HepG2 (cell line): ENCODE data around the gene POLR3H. TPM values are rescaled to one million over a fixed set of nuclear protein-coding genes. Genes with fewer than 3 reads are reported as not detected.

Experiments used
- CC2D1A ChIP-seq: sonication (generic); formaldehyde crosslinking; IDR thresholded peaks from 2 replicates; pipeline ENCODE4 v1.8.1; 2023; ENCODE audit warnings: mild to moderate bottlenecking, missing genetic modification reagents
- CCAR2 ChIP-seq: fragments of 200-400 bp; formaldehyde crosslinking; optimal IDR thresholded peaks from 2 replicates; pipeline ENCODE3; 2018; ENCODE audit warnings: low read depth, mild to moderate bottlenecking, low read length, moderate library complexity
- ELF1 ChIP-seq: sonication (generic); formaldehyde crosslinking; IDR thresholded peaks from 2 replicates; pipeline ENCODE4 v1.4.0; 2020; ENCODE audit warnings: missing genetic modification reagents
- ERF ChIP-seq: IDR thresholded peaks from 2 replicates; pipeline ENCODE4 v1.6.1; 2018; ENCODE audit warnings: missing biosample characterization, missing genetic modification reagents
- EZH2 ChIP-seq: conservative IDR thresholded peaks from 2 replicates; pipeline ENCODE4 v1.6.1; 2012; ENCODE audit warnings: mild to moderate bottlenecking, low read depth, low read length, moderate library complexity
- MTERF4 ChIP-seq: sonication (generic); formaldehyde crosslinking; IDR thresholded peaks from 2 replicates; pipeline ENCODE4 v1.8.0; 2023; ENCODE audit warnings: mild to moderate bottlenecking, missing genetic modification reagents
- NBN ChIP-seq: fragments of 450-650 bp; conservative IDR thresholded peaks from 2 replicates; pipeline ENCODE4 v1.6.1; 2017
- NFIB ChIP-seq: sonication (generic); formaldehyde crosslinking; IDR thresholded peaks from 2 replicates; pipeline ENCODE4 v1.9.0; 2021; ENCODE audit warnings: missing genetic modification reagents, mild to moderate bottlenecking, borderline replicate concordance
- NFRKB ChIP-seq: fragments of 450-650 bp; IDR thresholded peaks from 2 replicates; pipeline ENCODE4 v1.6.1; 2017
- PCBP2 ChIP-seq: fragments of 200-400 bp; formaldehyde crosslinking; optimal IDR thresholded peaks from 2 replicates; pipeline ENCODE3; 2018; ENCODE audit warnings: low read length, low read depth; ENCODE audit not compliant: poor library complexity, severe bottlenecking
- PHB2 ChIP-seq: fragments of 450-650 bp; IDR thresholded peaks from 2 replicates; pipeline ENCODE4 v1.6.1; 2018; ENCODE audit not compliant: partially characterized antibody
- PRDM15 ChIP-seq: sonication (generic); formaldehyde crosslinking; IDR thresholded peaks from 2 replicates; pipeline ENCODE4 v1.4.0; 2020; ENCODE audit warnings: missing genetic modification reagents
- REL ChIP-seq: sonication (generic); formaldehyde crosslinking; conservative IDR thresholded peaks from 2 replicates; pipeline ENCODE4 v1.8.0; 2022; ENCODE audit warnings: mild to moderate bottlenecking, missing genetic modification reagents, moderate library complexity
- TFDP1 ChIP-seq: IDR thresholded peaks from 2 replicates; pipeline ENCODE4 v1.6.1; 2016; ENCODE audit warnings: missing compliant biosample characterization, missing genetic modification reagents, borderline replicate concordance
- ZBTB8A ChIP-seq: sonication (generic); formaldehyde crosslinking; IDR thresholded peaks from 2 replicates; pipeline ENCODE4 v1.4.0; 2020; ENCODE audit warnings: mild to moderate bottlenecking, low read depth, missing genetic modification reagents, borderline replicate concordance
- ZNF121 ChIP-seq: sonication (generic); formaldehyde crosslinking; IDR thresholded peaks from 2 replicates; pipeline ENCODE4 v1.5.0; 2020; ENCODE audit warnings: mild to moderate bottlenecking, missing genetic modification reagents
- ZNF383 ChIP-seq: sonication (generic); formaldehyde crosslinking; IDR thresholded peaks from 2 replicates; pipeline ENCODE4 v1.4.0; 2020; ENCODE audit warnings: missing genetic modification reagents, mild to moderate bottlenecking, borderline replicate concordance
- ZNF460 ChIP-seq: sonication (generic); formaldehyde crosslinking; IDR thresholded peaks from 2 replicates; pipeline ENCODE4 v1.5.1; 2020; ENCODE audit warnings: missing genetic modification reagents, mild to moderate bottlenecking, borderline replicate concordance
- polyA plus RNA-seq, 8 experiments: library from polyadenylated mRNA; depleted of rRNA in 3 of 8; stranded (reverse) in 7 of 8; unstranded in 1 of 8; fragments of >200 nt; fragmentation: Illumina TruSeq in 4 of 8; extraction: Trizol in 4 of 8; gene quantifications; 2 replicates each; pipeline versions ENCODE4 v1.2.1 to v1.2.3, GENCODE V29; 2011 to 2016; ENCODE audit warnings: low read depth in 4 of 8, missing spikeins in 1 of 8, mixed read lengths in 1 of 8; ENCODE audit not compliant: insufficient read depth in 1 of 8
- total RNA-seq, 5 experiments: library from RNA; depleted of rRNA; stranded (reverse); fragments of >200 nt; fragmentation: Illumina TruSeq; extraction: Trizol; gene quantifications; 2 replicates each; pipeline ENCODE4 v1.2.3, GENCODE V29; 2016; ENCODE audit warnings: low read depth in 1 of 5
- TF ChIP-seq, protein P1 (sequence below): sonication (generic); formaldehyde crosslinking; IDR thresholded peaks from 2 replicates; pipeline ENCODE4 v1.5.0; 2020; ENCODE audit warnings: mild to moderate bottlenecking, low read depth, missing genetic modification reagents, borderline replicate concordance
- TF ChIP-seq, protein P2 (sequence below): sonication (generic); formaldehyde crosslinking; IDR thresholded peaks from 2 replicates; pipeline ENCODE4 v1.5.1; 2020; ENCODE audit warnings: missing genetic modification reagents, mild to moderate bottlenecking, borderline replicate concordance
- TF ChIP-seq, protein P3 (sequence below): sonication (generic); formaldehyde crosslinking; IDR thresholded peaks from 2 replicates; pipeline ENCODE4 v1.8.0; 2022; ENCODE audit warnings: mild to moderate bottlenecking, missing genetic modification reagents, moderate library complexity

POLR3H gene
- total and polyA plus RNA-seq, 2 of the 13 experiments (the other 11 are each of a cell fraction or from before 2014, with no cell fraction given) = 10.3 to 28.6 TPM

DNA sequence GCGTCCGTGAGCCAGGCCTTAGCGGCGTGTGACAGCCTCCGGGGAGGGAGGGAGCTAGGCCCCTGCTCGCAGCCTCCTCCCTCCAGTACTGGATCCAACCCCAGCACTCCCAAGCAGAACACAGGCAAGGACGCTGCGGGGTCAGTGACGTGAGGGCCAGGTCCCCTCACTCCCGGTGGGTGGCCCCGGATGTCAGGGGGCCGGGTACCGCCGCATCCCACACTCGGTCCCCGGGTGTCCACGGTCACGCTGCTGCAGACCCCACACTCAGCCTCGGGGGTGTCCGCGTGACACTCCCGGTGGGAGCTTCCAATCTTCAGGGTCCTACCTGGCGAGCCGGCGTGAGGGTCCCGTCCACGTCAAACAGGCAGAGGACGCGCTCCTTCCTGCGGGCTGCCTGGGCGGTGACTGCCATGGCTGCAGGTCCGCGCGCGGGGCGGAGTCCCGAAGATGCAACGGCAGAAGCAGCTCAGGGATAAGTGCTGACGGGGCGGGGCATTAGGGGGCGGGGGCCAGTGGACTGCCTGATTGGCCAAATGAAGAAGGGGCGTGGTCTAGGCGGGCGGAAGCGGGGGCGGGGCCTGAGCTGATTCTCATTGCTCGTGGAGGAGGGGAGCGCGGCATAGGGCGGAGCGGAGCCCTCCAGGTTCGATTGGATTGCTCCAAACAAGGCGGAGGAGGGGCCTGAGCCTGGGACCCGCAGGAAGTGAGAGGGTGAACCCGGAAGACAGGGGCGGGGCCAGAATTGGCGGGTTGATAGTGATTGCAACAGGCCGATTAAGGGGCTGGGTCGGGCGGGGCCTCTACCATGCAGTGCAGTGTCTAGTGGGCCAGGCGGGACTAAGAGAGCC, 45.3 kb upstream of the POLR3H start, which contains the start of gene PMM1 (continued):
- peak; percentile 93 for TF ChIP-seq ELF1 (CRISPR knock-in tag)
- TF ChIP-seq CCAR2 = no peak
- peak; percentile 58 for TF ChIP-seq REL (CRISPR knock-in tag)
- TF ChIP-seq ZNF460 (CRISPR knock-in tag) = no peak
- no peak for TF ChIP-seq ZNF121 (CRISPR knock-in tag)
- TF ChIP-seq PCBP2 = no peak
- TF ChIP-seq TFDP1 (CRISPR knock-in tag) = peak; percentile 76; the same call in 1 of the 2 replicates
- TF ChIP-seq, protein P1, sequence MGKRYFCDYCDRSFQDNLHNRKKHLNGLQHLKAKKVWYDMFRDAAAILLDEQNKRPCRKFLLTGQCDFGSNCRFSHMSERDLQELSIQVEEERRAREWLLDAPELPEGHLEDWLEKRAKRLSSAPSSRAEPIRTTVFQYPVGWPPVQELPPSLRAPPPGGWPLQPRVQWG (CRISPR knock-in tag) = no peak
- no peak for TF ChIP-seq CC2D1A (CRISPR knock-in tag)
- TF ChIP-seq, protein P2, sequence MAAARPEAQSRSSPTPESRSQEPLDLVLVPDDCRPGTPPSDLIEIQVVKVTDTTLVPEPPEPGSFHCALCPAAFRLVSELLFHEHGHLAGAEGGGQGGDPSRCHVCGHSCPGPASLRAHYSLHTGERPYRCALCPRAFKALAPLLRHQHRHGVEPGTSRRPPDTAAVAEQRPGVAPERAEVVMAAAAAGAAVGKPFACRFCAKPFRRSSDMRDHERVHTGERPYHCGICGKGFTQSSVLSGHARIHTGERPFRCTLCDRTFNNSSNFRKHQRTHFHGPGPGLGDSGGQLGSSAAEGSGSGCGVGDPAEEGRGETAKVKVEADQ (CRISPR knock-in tag) = peak; percentile 51; the same call in 1 of the 2 replicates
- TF ChIP-seq ZBTB8A (CRISPR knock-in tag) = no peak
- no peak for TF ChIP-seq NBN
- TF ChIP-seq NFIB (CRISPR knock-in tag) = no peak
- TF ChIP-seq NFRKB = no peak
- no peak for TF ChIP-seq PHB2
- no peak for TF ChIP-seq ZNF383 (CRISPR knock-in tag)
- TF ChIP-seq ERF (CRISPR knock-in tag) = no peak
- TF ChIP-seq EZH2 = no peak
- no peak; the same call in 1 of the 2 replicates for TF ChIP-seq MTERF4
- TF ChIP-seq, protein P3, sequence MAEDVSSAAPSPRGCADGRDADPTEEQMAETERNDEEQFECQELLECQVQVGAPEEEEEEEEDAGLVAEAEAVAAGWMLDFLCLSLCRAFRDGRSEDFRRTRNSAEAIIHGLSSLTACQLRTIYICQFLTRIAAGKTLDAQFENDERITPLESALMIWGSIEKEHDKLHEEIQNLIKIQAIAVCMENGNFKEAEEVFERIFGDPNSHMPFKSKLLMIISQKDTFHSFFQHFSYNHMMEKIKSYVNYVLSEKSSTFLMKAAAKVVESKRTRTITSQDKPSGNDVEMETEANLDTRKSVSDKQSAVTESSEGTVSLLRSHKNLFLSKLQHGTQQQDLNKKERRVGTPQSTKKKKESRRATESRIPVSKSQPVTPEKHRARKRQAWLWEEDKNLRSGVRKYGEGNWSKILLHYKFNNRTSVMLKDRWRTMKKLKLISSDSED (CRISPR knock-in tag) = no peak
- TF ChIP-seq PRDM15 (CRISPR knock-in tag) = no peak
